AG04449 (cell line): ENCODE measurements around the gene TAMALIN.

ENCODE experiments used
- CTCF ChIA-PET: fragments of 350-600 bp; formaldehyde crosslinking; extraction: SDS; loops from one replicate; lab custom pipeline; 2021; ENCODE audit warnings: antibody characterized with exemption; lab: Yijun Ruan, JAX
- POLR2A ChIA-PET: fragments of 400-600, 350-600 bp; formaldehyde crosslinking; extraction: SDS; loops from one replicate; lab custom pipeline; 2020; ENCODE audit warnings: antibody characterized with exemption, inconsistent platforms; lab: Yijun Ruan, JAX
- DNase-seq: peaks from one replicate; pipeline ENCODE4 v3.0.0-alpha.2; 2010; ENCODE audit warnings: low read depth, low spot score
- H3K4me3 ChIP-seq: 2 replicates; pipeline ENCODE4 v1.5.1; 2011; ENCODE audit warnings: low read depth, mild to moderate bottlenecking, control low read depth, low read length
- CTCF ChIP-seq: IDR thresholded peaks from one replicate; pipeline ENCODE4 v1.5.1; 2011; ENCODE audit warnings: mild to moderate bottlenecking, moderate library complexity, low read length, control low read depth, inconsistent platforms; ENCODE audit not compliant: insufficient read depth; ENCODE audit errors: missing control alignments

Gene TAMALIN

GRCh38 chr12:52061470-52062166, 54.9 kb downstream of the TAMALIN start:
- no peak for DNase-seq
- CTCF ChIA-PET = interaction anchor here (1.6 to 45.6 kb wide), 4 partner anchors 9 to 29 kb away, joined by 5 to 1695 read pairs (median 22); partner anchors contain the start of gene ATG101
- POLR2A ChIA-PET = interaction anchor here (1.8 kb wide), 1 partner anchor 10 kb away, joined by 10 read pairs; the partner anchor contains the start of gene NR4A1
- TF ChIP-seq CTCF = no peak
- no peak overlapping the region for H3K4me3 ChIP-seq

- CTCF ChIA-PET = interaction anchor here (2.2 to 45.6 kb wide), 3 partner anchors 8 to 29 kb away, joined by 9 to 1695 read pairs (median 35); partner anchors contain the start of gene ATG101
- no peak overlapping the region for H3K4me3 ChIP-seq
Observed at GRCh38 chr12:52062167-52063081, 55.7 kb downstream of the TAMALIN start.

DNA sequence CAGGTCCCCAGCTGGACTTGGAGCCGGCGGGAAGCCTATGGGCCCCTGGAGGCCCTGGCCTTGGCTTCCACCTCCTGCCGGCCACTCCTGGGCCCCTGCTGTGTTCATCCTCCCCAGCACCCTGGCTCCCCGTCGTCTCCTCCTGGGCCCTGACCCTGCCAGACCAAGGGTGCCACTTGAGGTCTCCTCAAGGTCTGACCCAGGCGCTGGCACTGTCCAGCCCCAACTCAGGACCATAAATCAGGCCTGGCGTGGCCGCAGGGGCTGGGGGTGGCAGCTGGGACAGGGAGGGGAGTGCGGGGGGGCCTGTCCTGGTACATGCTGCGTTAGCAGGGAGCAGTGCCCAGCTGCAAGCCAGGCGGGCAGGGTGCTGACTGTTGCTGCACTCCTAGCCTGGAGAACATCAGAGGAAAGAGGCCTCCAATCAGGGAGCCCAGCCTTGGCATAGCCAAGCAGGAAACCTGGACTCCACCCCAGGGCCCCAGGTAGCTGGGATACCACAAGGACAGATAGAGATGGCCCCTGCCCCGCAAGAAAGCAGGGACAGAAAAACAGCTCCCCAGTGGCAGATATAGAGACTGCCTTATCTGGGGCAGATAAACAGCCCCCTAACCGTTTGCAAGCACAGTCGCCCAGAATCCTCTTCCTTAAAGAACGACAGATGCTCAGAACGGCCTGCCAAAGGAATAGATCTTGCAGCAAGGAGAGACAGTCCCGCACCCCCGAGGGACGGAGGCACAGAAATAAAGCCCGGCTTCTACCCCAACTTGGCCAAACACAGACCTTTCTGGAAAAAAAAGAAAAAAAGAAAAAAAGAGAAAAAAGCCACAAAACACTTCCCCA, 56.6 kb downstream of the TAMALIN start:
- ChIA-PET POLR2A (interaction anchor here (1.8 kb wide), 1 partner anchor 12 kb away, joined by 10 read pairs; the partner anchor contains the start of gene NR4A1), CTCF (interaction anchor here (1.2 to 45.6 kb wide), 3 partner anchors 20 to 58 kb away, joined by 3 to 1695 read pairs (median 9); no protein-coding TSS in a partner anchor)
- H3K4me3 ChIP-seq = no peak overlapping the region
- DNase-seq = no peak
- TF ChIP-seq CTCF = no peak

More at GRCh38 chr12:52062167-52063081, 55.7 kb downstream of the TAMALIN start:
- no peak for TF ChIP-seq CTCF
- no peak for DNase-seq
- POLR2A ChIA-PET = interaction anchor here (0.7 to 1.8 kb wide), 2 partner anchors 11 to 20 kb away, joined by 3 to 10 read pairs; partner anchors contain the start of gene NR4A1

- no peak overlapping the region for H3K4me3 ChIP-seq
- POLR2A ChIA-PET = no interaction called here
- no peak for DNase-seq
- no peak for TF ChIP-seq CTCF
- CTCF ChIA-PET = interaction anchor here (0.9 to 45.6 kb wide), 4 partner anchors 13 to 57 kb away, joined by 3 to 1695 read pairs (median 6); partner anchors contain the start of gene NR4A1
Observed at GRCh38 chr12:52063981-52064649, 57.4 kb downstream of the TAMALIN start.
